Measurements from ENCODE around the gene FCAR.

DNA sequence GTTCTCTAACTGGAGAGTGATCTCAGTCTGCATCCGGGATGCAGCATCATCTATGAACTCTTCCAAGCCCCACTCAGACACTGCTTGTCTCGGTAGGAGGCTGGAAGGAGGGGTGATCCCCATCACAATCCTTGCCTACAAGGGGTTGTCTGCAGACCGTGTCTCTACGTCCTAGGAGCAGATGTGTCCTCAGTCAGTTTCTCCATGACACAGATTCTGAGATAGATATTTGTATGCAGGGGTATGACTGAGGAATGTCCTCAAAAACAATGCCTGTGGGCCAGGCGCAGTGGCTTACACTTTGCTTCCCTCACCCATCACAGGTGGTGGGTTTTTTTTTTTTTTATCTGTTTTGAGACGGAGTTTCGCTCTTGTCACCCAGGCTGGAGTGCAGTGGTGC, 32.8 kb downstream of the FCAR start:
- TF ChIP-seq EP300 (IDR thresholded peaks at IDR 0.05) (no peak), SMC3 (IDR thresholded peaks at IDR 0.05) (no peak)
- TF ChIP-seq, protein P1, sequence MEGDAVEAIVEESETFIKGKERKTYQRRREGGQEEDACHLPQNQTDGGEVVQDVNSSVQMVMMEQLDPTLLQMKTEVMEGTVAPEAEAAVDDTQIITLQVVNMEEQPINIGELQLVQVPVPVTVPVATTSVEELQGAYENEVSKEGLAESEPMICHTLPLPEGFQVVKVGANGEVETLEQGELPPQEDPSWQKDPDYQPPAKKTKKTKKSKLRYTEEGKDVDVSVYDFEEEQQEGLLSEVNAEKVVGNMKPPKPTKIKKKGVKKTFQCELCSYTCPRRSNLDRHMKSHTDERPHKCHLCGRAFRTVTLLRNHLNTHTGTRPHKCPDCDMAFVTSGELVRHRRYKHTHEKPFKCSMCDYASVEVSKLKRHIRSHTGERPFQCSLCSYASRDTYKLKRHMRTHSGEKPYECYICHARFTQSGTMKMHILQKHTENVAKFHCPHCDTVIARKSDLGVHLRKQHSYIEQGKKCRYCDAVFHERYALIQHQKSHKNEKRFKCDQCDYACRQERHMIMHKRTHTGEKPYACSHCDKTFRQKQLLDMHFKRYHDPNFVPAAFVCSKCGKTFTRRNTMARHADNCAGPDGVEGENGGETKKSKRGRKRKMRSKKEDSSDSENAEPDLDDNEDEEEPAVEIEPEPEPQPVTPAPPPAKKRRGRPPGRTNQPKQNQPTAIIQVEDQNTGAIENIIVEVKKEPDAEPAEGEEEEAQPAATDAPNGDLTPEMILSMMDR (IDR thresholded peaks at IDR 0.05): no peak
- TF ChIP-seq, protein P2, sequence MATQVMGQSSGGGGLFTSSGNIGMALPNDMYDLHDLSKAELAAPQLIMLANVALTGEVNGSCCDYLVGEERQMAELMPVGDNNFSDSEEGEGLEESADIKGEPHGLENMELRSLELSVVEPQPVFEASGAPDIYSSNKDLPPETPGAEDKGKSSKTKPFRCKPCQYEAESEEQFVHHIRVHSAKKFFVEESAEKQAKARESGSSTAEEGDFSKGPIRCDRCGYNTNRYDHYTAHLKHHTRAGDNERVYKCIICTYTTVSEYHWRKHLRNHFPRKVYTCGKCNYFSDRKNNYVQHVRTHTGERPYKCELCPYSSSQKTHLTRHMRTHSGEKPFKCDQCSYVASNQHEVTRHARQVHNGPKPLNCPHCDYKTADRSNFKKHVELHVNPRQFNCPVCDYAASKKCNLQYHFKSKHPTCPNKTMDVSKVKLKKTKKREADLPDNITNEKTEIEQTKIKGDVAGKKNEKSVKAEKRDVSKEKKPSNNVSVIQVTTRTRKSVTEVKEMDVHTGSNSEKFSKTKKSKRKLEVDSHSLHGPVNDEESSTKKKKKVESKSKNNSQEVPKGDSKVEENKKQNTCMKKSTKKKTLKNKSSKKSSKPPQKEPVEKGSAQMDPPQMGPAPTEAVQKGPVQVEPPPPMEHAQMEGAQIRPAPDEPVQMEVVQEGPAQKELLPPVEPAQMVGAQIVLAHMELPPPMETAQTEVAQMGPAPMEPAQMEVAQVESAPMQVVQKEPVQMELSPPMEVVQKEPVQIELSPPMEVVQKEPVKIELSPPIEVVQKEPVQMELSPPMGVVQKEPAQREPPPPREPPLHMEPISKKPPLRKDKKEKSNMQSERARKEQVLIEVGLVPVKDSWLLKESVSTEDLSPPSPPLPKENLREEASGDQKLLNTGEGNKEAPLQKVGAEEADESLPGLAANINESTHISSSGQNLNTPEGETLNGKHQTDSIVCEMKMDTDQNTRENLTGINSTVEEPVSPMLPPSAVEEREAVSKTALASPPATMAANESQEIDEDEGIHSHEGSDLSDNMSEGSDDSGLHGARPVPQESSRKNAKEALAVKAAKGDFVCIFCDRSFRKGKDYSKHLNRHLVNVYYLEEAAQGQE (IDR thresholded peaks at IDR 0.05): no peak

Data from A549 (cell line).